K562 (cell line): ENCODE results near the gene MERTK. TPM values are rescaled to one million over a fixed set of nuclear protein-coding genes. Genes with fewer than 3 reads are reported as not detected.

ENCODE experiments used
- ARID1B ChIP-seq: fragments of 450-650 bp; IDR thresholded peaks from 2 replicates; pipeline ENCODE4 v1.6.1; 2016; ENCODE audit warnings: antibody characterized with exemption, mild to moderate bottlenecking, inconsistent platforms
- HMG20B ChIP-seq: fragments of 250-450 bp; sonication (Bioruptor Pico); IDR thresholded peaks from 2 replicates; pipeline ENCODE4 v1.5.0; 2021; ENCODE audit warnings: mild to moderate bottlenecking
- KDM2B ChIP-seq: fragments of 250-450 bp; sonication (Bioruptor Pico); IDR thresholded peaks from 2 replicates; pipeline ENCODE4 v1.8.0; 2021; ENCODE audit warnings: mild to moderate bottlenecking, moderate library complexity
- MEF2D ChIP-seq: conservative IDR thresholded peaks from 2 replicates; pipeline ENCODE4 v1.6.1; 2016; ENCODE audit warnings: low read depth, missing genetic modification characterization, missing compliant biosample characterization
- NRF1 ChIP-seq, 2 experiments: fragments of 450-650 bp; IDR thresholded peaks in 1 of 2; conservative IDR thresholded peaks in 1 of 2; 2 replicates each; pipeline ENCODE4 v1.6.1; 2014; ENCODE audit warnings: mild to moderate bottlenecking in 2 of 2
- SRF ChIP-seq, 2 experiments: fragments of 250-450, 450-650 bp in 1 of 2; sonication (Bioruptor Pico) in 1 of 2; sonication (generic) in 1 of 2; formaldehyde crosslinking; IDR thresholded peaks; 2 replicates each; pipeline versions ENCODE4 v1.5.0 to v1.5.1; 2020 to 2022; ENCODE audit warnings: mild to moderate bottlenecking in 1 of 2, missing genetic modification reagents in 1 of 2
- ZBTB17 ChIP-seq: fragments of 450-650 bp; formaldehyde crosslinking; IDR thresholded peaks from 2 replicates; pipeline ENCODE4 v1.4.0; 2020; ENCODE audit warnings: mild to moderate bottlenecking
- ZNF436 ChIP-seq: fragments of 250-450, 450-650 bp; sonication (Bioruptor Pico); formaldehyde crosslinking; IDR thresholded peaks from 2 replicates; pipeline ENCODE4 v1.7.0; 2020; ENCODE audit warnings: mild to moderate bottlenecking
- polyA plus RNA-seq, 8 experiments: library from polyadenylated mRNA; depleted of rRNA in 4 of 8; stranded (reverse) in 5 of 8; unstranded in 3 of 8; fragments of >200 nt; fragmentation: Nextera tagmentation in 2 of 8; fragmentation: Illumina TruSeq in 1 of 8; extraction: Ambion mirVana in 2 of 8; extraction: Trizol in 1 of 8; gene quantifications; 2 replicates each; pipeline versions ENCODE4 v1.2.1 to v1.2.3, GENCODE V29; 2011 to 2014; ENCODE audit warnings: inconsistent platforms in 1 of 8, missing spikeins in 1 of 8
- total RNA-seq, 7 experiments: library from RNA; depleted of rRNA in 6 of 7; stranded (reverse); fragments of >200 nt in 6 of 7; fragmentation: Illumina TruSeq in 2 of 7; extraction: Trizol in 2 of 7; gene quantifications; 2 replicates each; pipeline versions ENCODE4 v1.2.1 to v1.2.3, GENCODE V29; 2011 to 2021; ENCODE audit warnings: low replicate concordance in 1 of 7
- TF ChIP-seq, protein P1 (sequence below): fragments of 450-650 bp; formaldehyde crosslinking; IDR thresholded peaks from 2 replicates; pipeline ENCODE4 v1.4.0; 2020; ENCODE audit warnings: mild to moderate bottlenecking, moderate library complexity
- TF ChIP-seq, protein P2 (sequence below): fragments of 250-450 bp; sonication (Bioruptor Pico); IDR thresholded peaks from 2 replicates; pipeline ENCODE4 v1.8.0; 2022; ENCODE audit warnings: inconsistent platforms
- TF ChIP-seq, protein P3 (sequence below), 2 experiments: fragments of 450-650 bp; formaldehyde crosslinking in 1 of 2; IDR thresholded peaks; 2 replicates each; pipeline versions ENCODE4 v1.4.0 to v1.6.1; 2014 to 2020; ENCODE audit warnings: mild to moderate bottlenecking in 2 of 2, borderline replicate concordance in 1 of 2, low read depth in 1 of 2
- TF ChIP-seq, protein P4 (sequence below), 3 experiments: IDR thresholded peaks in 2 of 3; conservative IDR thresholded peaks in 1 of 3; 2 replicates each; pipeline ENCODE4 v1.5.1; 2011 to 2012; ENCODE audit warnings: low read length in 3 of 3, mild to moderate bottlenecking in 3 of 3, control low read depth in 2 of 3, improper control_type of control experiment in 1 of 3, inconsistent platforms in 1 of 3, low read depth in 1 of 3, mixed read lengths in 1 of 3, moderate library complexity in 1 of 3; ENCODE audit not compliant: insufficient read depth in 2 of 3

Gene MERTK
- total and polyA plus RNA-seq, 9 of the 15 experiments (the other 6 are each of a cell fraction or from before 2014, with no cell fraction given): 0.23 to 1.6 (median 0.74) TPM

DNA sequence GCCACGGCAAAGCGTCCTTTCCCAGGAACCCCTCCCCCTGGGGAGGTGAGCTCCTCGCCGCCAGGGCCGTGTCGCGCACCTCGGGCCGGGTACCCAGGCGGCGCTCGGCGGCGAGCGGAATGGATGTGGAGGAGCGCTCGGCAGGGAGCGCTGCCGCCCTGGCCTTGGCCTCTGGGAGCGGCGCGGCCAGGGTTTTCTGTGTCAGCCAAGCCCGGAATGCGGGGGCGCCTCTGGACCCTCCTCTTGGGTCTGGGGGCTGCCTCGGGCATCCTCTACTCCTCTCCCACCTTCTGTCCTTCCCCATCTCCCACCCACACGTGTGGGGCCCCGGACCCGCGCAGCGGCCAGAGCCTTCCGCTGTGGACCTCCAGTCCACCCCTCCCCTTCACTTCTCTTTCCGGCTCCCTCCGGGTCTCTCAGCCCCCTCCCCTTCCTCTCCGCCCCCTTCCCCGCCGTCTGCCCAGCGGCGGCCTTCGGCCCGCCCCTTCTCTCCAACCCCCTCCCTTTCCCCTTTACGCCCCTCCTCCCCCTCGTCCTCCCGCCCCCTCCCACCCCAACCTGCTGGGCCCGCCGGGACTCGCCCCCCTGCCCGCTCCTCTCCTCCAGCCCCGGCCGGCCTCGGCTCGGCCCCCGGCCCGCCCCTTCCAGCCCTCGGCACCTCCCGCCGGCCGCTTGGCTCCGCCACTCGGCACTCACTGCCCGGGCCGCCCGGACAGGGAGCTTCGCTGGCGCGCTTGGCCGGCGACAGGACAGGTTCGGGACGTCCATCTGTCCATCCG, at the start of gene MERTK (continued):
- TF ChIP-seq, protein P1, sequence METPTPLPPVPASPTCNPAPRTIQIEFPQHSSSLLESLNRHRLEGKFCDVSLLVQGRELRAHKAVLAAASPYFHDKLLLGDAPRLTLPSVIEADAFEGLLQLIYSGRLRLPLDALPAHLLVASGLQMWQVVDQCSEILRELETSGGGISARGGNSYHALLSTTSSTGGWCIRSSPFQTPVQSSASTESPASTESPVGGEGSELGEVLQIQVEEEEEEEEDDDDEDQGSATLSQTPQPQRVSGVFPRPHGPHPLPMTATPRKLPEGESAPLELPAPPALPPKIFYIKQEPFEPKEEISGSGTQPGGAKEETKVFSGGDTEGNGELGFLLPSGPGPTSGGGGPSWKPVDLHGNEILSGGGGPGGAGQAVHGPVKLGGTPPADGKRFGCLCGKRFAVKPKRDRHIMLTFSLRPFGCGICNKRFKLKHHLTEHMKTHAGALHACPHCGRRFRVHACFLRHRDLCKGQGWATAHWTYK: peak; percentile 52; the same call in 1 of the 2 replicates
- TF ChIP-seq ZNF436: no peak
- TF ChIP-seq ARID1B: peak; percentile 34; the same call in 1 of the 2 replicates
- TF ChIP-seq SRF (CRISPR knock-in tag; IDR thresholded peaks at IDR 0.05): peak in 1 of 2 experiments; percentile 77; a peak in 1 of 4 replicates
- TF ChIP-seq, protein P2, sequence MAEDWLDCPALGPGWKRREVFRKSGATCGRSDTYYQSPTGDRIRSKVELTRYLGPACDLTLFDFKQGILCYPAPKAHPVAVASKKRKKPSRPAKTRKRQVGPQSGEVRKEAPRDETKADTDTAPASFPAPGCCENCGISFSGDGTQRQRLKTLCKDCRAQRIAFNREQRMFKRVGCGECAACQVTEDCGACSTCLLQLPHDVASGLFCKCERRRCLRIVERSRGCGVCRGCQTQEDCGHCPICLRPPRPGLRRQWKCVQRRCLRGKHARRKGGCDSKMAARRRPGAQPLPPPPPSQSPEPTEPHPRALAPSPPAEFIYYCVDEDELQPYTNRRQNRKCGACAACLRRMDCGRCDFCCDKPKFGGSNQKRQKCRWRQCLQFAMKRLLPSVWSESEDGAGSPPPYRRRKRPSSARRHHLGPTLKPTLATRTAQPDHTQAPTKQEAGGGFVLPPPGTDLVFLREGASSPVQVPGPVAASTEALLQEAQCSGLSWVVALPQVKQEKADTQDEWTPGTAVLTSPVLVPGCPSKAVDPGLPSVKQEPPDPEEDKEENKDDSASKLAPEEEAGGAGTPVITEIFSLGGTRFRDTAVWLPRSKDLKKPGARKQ: no peak
- TF ChIP-seq, protein P3, sequence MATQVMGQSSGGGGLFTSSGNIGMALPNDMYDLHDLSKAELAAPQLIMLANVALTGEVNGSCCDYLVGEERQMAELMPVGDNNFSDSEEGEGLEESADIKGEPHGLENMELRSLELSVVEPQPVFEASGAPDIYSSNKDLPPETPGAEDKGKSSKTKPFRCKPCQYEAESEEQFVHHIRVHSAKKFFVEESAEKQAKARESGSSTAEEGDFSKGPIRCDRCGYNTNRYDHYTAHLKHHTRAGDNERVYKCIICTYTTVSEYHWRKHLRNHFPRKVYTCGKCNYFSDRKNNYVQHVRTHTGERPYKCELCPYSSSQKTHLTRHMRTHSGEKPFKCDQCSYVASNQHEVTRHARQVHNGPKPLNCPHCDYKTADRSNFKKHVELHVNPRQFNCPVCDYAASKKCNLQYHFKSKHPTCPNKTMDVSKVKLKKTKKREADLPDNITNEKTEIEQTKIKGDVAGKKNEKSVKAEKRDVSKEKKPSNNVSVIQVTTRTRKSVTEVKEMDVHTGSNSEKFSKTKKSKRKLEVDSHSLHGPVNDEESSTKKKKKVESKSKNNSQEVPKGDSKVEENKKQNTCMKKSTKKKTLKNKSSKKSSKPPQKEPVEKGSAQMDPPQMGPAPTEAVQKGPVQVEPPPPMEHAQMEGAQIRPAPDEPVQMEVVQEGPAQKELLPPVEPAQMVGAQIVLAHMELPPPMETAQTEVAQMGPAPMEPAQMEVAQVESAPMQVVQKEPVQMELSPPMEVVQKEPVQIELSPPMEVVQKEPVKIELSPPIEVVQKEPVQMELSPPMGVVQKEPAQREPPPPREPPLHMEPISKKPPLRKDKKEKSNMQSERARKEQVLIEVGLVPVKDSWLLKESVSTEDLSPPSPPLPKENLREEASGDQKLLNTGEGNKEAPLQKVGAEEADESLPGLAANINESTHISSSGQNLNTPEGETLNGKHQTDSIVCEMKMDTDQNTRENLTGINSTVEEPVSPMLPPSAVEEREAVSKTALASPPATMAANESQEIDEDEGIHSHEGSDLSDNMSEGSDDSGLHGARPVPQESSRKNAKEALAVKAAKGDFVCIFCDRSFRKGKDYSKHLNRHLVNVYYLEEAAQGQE (IDR thresholded peaks at IDR 0.05; ENCODE audit: borderline replicate concordance): peak; percentile 80
- TF ChIP-seq, protein P3 (CRISPR knock-in tag; IDR thresholded peaks at IDR 0.05; ENCODE audit: low read depth): no peak
- TF ChIP-seq KDM2B (CRISPR knock-in tag): 0 out of 2 replicates have a peak, but pooled peaks have one; percentile 56
- no peak for TF ChIP-seq MEF2D (tag)
- peak; percentile 67 to 74 for TF ChIP-seq NRF1 (conservative IDR thresholded peaks at IDR 0.05 in 1 of 2, IDR thresholded peaks at IDR 0.05 in 1 of 2)
- TF ChIP-seq ZBTB17 (CRISPR knock-in tag): peak; percentile 83; the same call in 1 of the 2 replicates
- TF ChIP-seq HMG20B (CRISPR knock-in tag): no peak
- TF ChIP-seq, protein P4, sequence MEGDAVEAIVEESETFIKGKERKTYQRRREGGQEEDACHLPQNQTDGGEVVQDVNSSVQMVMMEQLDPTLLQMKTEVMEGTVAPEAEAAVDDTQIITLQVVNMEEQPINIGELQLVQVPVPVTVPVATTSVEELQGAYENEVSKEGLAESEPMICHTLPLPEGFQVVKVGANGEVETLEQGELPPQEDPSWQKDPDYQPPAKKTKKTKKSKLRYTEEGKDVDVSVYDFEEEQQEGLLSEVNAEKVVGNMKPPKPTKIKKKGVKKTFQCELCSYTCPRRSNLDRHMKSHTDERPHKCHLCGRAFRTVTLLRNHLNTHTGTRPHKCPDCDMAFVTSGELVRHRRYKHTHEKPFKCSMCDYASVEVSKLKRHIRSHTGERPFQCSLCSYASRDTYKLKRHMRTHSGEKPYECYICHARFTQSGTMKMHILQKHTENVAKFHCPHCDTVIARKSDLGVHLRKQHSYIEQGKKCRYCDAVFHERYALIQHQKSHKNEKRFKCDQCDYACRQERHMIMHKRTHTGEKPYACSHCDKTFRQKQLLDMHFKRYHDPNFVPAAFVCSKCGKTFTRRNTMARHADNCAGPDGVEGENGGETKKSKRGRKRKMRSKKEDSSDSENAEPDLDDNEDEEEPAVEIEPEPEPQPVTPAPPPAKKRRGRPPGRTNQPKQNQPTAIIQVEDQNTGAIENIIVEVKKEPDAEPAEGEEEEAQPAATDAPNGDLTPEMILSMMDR (IDR thresholded peaks at IDR 0.05 in 2 of 3, conservative IDR thresholded peaks at IDR 0.05 in 1 of 3; ENCODE audit: insufficient read depth in 2 of 3, low read depth in 1 of 3, low read length in 3 of 3): peak; percentile 71 to 93 (median 79)
